C4-2B (cell line): ENCODE data around the gene COL4A2.

Source experiments
- H3K27ac ChIP-seq: fragments of 450-650 bp; 2 replicates; pipeline ENCODE4 v1.5.1; 2017
- ZFX ChIP-seq: fragments of 450-650 bp; IDR thresholded peaks from 2 replicates; pipeline ENCODE4 v1.6.1; 2017
- TF ChIP-seq, protein P1 (sequence below): fragments of 450-650 bp; conservative IDR thresholded peaks from 2 replicates; pipeline ENCODE4 v1.5.1; 2017; ENCODE audit warnings: mild to moderate bottlenecking

Gene COL4A2

DNA sequence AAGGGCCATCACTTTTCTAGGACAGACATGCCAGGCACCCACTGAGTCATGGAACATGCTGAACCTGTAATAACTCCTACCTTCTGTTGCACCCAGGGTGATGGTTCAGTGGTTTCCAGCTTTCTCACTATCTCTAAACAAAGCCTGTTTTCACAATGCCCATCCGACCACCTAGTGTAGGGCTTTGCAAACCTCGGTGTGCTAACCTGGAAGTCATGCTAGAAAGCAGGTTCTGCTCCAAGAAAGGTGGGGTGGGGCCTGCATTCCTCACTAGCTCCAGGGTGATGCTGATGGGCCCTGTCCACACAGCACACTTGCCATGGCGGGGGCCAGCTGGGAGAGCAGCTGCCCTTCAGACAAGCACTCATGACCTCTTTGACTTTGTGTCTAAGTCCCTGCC lies 43.4 kb downstream of the COL4A2 start:
- H3K27ac ChIP-seq, result no peak overlapping the region
- no peak for TF ChIP-seq ZFX
- TF ChIP-seq, protein P1, sequence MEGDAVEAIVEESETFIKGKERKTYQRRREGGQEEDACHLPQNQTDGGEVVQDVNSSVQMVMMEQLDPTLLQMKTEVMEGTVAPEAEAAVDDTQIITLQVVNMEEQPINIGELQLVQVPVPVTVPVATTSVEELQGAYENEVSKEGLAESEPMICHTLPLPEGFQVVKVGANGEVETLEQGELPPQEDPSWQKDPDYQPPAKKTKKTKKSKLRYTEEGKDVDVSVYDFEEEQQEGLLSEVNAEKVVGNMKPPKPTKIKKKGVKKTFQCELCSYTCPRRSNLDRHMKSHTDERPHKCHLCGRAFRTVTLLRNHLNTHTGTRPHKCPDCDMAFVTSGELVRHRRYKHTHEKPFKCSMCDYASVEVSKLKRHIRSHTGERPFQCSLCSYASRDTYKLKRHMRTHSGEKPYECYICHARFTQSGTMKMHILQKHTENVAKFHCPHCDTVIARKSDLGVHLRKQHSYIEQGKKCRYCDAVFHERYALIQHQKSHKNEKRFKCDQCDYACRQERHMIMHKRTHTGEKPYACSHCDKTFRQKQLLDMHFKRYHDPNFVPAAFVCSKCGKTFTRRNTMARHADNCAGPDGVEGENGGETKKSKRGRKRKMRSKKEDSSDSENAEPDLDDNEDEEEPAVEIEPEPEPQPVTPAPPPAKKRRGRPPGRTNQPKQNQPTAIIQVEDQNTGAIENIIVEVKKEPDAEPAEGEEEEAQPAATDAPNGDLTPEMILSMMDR, result no peak

DNA sequence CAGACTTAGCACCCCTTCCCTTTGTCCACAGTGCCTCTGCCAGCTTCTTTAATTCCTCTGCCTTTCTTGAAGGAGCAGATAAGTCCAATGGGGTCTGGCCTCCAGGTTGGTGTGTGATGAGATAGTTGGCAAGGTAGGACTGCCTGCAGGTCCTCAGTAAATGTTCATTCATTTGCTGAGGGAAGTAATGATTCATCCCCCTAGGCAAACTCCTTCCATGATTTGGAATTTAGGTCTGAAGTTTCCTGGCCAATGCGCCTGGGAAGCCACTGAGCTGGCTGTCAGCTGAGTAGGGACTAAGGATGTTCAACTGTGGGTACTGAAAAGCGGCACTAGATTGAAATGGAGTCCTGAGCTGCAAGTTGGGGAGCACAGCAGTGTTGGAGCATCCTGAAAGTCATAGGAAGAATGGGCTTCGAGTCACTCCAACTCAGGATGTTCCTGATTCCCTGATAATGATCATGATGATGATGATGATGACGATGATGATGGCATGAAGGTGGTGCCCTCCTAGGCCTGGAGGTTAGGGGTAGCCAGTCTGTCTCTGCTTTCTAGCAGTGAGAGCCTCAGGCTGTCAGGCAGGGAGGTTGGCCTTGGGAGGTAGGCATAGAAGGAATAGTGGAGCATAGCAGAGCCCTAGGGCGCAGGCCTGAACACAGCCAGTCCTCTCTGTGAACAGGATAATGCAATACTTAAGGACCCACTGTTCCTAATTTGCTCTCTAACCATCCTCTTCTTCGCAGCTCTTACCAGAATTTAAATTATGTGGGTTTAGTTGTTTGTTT lies 44.7 kb downstream of the COL4A2 start:
- TF ChIP-seq, protein P1, result no peak
- TF ChIP-seq ZFX, result no peak
- no peak overlapping the region for H3K27ac ChIP-seq

DNA sequence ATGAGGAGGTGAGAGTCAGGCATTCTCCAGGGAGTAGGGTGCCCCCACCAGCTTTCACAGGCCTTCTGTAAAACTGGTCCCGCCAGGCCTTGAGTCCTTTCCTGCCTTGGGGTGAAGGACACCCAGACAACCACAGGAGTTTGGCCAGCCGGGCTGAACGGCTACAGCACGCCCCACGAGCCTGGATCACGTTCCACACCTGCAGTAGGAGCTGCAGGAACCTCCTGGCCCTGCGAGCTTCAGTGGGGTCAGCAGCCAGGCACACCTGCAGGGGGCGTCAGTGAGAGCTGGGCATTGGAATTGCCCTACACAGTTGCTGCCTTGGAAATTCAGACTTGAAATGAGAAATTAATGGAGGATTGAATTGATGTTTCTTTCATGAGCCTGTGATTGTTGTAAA lies 45.7 kb downstream of the COL4A2 start:
- TF ChIP-seq ZFX, result no peak
- TF ChIP-seq, protein P1, result no peak
- H3K27ac ChIP-seq, result no peak overlapping the region

DNA sequence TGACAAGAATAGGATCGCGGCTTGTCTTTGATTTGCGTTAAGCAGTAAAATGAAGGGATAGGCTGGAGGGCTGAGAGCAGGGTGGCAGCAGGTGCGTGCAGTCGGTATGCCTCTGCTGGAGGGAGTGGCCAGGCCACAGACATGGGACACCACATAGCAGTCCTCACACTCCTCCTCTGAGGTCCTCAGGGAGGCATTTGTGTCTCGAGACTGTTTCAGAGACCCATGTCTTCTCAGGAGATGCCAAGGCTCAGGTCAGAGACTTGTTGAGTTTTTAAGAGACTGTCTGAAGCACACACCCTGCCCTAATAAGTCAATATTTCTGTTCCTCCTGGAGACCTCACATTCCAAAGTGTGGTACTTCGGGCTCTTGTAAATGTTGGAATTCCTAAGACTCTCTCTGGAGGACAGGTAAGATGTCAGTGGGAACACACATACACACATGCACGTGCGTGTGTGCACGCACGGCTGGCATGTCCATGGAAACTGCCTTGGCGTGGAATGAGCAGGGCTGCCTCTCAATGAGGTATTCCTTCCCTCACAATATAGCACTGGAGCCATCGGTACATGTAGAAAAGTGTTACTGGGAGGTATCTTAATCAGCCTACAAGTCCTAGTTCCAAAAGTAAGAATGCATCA lies 46.4 kb downstream of the COL4A2 start:
- TF ChIP-seq, protein P1, result no peak
- no peak for TF ChIP-seq ZFX
- H3K27ac ChIP-seq, result no peak overlapping the region

DNA sequence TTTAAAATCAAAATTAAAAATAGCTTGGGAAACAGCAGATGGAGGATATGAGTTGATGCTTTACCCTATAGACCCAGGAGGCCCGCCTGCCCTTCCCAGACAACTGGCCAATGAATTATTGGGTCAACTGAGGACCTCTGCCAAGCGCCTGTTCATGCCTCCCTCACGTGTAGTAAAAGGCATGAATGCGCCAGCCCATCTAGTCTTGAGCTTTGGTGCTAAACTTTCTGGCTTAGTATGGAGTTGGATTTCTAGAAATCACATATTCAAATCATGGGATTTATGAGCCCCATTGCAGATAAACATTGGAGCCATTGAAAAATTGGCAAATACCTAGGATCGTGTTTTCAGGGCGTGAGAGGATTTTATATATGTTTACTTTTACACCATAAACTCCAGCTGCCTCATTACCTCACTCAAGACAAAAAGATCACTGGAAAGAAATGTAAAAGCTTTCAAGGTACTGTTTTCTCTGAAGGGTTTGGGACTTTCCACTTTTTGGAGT lies 47.1 kb downstream of the COL4A2 start:
- no peak overlapping the region for H3K27ac ChIP-seq
- TF ChIP-seq, protein P1, result no peak
- no peak for TF ChIP-seq ZFX

DNA sequence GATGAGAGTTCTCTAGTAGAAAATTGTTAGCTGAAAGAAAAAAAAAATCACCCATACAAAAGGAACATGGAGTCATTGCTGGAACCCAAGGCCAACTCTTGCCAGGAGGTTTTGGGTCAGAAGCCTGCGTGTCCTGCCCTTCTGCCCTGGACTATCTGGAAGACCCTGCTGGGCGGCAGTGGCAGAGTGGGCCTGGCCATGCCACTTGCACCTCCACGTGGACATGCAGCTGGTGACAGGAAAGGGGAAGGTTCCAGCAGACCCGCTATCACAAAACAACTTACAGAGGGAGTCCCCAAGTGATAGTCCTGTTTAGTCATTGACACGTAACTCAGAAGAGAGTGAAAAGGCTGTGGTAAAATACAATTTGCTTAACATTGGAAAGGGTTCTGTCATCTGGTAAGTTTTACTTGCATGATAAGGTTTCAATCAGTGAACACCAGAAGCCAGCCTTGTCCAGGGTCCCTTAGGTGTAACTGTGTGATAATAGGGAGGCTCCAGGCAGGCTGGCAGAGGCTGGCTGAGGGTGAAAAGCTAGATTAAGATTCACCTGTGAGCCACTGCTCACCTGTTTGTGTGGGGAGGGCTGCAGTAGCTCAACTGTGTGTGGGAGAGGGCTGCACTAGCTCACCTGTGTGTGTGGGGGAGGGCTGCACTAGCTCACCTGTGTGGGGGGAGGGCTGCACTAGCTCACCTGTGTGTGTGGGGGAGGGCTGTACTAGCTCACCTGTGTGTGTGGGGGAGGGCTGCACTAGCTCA lies 47.8 kb downstream of the COL4A2 start:
- TF ChIP-seq, protein P1, result no peak
- TF ChIP-seq ZFX, result no peak
- no peak overlapping the region for H3K27ac ChIP-seq
